Measurements from ENCODE around the gene LATS2.

DNA sequence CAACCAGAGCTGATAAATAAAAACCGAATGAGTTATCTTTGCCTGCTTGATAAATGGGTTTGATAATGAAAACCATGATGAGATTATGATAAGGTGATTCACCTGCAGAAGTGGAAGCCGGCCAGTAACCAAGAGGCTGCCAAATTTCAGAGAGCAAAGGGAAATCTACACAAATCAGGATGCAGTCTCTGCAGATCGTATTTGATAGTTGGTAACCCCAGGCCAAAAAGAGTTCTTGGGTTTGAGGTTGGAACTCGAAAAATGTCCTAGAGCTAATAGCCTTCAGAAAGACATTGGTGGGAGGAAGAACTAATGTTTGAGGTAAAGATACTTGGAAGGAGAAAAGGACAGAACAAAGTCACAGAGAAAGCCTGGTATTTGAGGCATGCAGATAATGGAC is 9.6 kb upstream of the LATS2 start:
- TF ChIP-seq, protein P1, sequence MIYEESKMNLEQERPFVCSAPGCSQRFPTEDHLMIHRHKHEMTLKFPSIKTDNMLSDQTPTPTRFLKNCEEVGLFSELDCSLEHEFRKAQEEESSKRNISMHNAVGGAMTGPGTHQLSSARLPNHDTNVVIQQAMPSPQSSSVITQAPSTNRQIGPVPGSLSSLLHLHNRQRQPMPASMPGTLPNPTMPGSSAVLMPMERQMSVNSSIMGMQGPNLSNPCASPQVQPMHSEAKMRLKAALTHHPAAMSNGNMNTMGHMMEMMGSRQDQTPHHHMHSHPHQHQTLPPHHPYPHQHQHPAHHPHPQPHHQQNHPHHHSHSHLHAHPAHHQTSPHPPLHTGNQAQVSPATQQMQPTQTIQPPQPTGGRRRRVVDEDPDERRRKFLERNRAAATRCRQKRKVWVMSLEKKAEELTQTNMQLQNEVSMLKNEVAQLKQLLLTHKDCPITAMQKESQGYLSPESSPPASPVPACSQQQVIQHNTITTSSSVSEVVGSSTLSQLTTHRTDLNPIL (CRISPR knock-in tag; IDR thresholded peaks at IDR 0.05; ENCODE audit: low read depth) = no peak
- TF ChIP-seq RARB (CRISPR knock-in tag; IDR thresholded peaks at IDR 0.05) (no peak), ZNF70 (CRISPR knock-in tag; IDR thresholded peaks at IDR 0.05) (no peak), ZC3H10 (CRISPR knock-in tag; IDR thresholded peaks at IDR 0.05) (no peak), TOX (CRISPR knock-in tag; IDR thresholded peaks at IDR 0.05; ENCODE audit: borderline replicate concordance) (no peak), ZNF565 (CRISPR knock-in tag; conservative IDR thresholded peaks at IDR 0.05; ENCODE audit: low read depth) (no peak), ZFP30 (CRISPR knock-in tag; IDR thresholded peaks at IDR 0.05) (no peak)
- TF ChIP-seq, protein P2, sequence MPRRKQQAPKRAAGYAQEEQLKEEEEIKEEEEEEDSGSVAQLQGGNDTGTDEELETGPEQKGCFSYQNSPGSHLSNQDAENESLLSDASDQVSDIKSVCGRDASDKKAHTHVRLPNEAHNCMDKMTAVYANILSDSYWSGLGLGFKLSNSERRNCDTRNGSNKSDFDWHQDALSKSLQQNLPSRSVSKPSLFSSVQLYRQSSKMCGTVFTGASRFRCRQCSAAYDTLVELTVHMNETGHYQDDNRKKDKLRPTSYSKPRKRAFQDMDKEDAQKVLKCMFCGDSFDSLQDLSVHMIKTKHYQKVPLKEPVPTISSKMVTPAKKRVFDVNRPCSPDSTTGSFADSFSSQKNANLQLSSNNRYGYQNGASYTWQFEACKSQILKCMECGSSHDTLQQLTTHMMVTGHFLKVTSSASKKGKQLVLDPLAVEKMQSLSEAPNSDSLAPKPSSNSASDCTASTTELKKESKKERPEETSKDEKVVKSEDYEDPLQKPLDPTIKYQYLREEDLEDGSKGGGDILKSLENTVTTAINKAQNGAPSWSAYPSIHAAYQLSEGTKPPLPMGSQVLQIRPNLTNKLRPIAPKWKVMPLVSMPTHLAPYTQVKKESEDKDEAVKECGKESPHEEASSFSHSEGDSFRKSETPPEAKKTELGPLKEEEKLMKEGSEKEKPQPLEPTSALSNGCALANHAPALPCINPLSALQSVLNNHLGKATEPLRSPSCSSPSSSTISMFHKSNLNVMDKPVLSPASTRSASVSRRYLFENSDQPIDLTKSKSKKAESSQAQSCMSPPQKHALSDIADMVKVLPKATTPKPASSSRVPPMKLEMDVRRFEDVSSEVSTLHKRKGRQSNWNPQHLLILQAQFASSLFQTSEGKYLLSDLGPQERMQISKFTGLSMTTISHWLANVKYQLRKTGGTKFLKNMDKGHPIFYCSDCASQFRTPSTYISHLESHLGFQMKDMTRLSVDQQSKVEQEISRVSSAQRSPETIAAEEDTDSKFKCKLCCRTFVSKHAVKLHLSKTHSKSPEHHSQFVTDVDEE (CRISPR knock-in tag; IDR thresholded peaks at IDR 0.05) = no peak
- TF ChIP-seq, protein P3, sequence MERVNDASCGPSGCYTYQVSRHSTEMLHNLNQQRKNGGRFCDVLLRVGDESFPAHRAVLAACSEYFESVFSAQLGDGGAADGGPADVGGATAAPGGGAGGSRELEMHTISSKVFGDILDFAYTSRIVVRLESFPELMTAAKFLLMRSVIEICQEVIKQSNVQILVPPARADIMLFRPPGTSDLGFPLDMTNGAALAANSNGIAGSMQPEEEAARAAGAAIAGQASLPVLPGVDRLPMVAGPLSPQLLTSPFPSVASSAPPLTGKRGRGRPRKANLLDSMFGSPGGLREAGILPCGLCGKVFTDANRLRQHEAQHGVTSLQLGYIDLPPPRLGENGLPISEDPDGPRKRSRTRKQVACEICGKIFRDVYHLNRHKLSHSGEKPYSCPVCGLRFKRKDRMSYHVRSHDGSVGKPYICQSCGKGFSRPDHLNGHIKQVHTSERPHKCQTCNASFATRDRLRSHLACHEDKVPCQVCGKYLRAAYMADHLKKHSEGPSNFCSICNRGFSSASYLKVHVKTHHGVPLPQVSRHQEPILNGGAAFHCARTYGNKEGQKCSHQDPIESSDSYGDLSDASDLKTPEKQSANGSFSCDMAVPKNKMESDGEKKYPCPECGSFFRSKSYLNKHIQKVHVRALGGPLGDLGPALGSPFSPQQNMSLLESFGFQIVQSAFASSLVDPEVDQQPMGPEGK (CRISPR knock-in tag; IDR thresholded peaks at IDR 0.05; ENCODE audit: borderline replicate concordance) = no peak
- TF ChIP-seq, protein P4, sequence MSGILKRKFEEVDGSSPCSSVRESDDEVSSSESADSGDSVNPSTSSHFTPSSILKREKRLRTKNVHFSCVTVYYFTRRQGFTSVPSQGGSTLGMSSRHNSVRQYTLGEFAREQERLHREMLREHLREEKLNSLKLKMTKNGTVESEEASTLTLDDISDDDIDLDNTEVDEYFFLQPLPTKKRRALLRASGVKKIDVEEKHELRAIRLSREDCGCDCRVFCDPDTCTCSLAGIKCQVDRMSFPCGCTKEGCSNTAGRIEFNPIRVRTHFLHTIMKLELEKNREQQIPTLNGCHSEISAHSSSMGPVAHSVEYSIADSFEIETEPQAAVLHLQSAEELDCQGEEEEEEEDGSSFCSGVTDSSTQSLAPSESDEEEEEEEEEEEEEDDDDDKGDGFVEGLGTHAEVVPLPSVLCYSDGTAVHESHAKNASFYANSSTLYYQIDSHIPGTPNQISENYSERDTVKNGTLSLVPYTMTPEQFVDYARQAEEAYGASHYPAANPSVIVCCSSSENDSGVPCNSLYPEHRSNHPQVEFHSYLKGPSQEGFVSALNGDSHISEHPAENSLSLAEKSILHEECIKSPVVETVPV (CRISPR knock-in tag; IDR thresholded peaks at IDR 0.05) = no peak

Measured in SK-N-SH treated with all-trans-retinoic acid at 6 μM for 48 hours (cell line).